AG10803 (cell line): ENCODE data around the gene SAP30L.

ENCODE experiments used
- DNase-seq: peaks from one replicate; pipeline ENCODE4 v3.0.0; 2010; ENCODE audit warnings: low read depth
- H3K4me3 ChIP-seq: 2 replicates; pipeline ENCODE4 v1.5.1; 2011; ENCODE audit warnings: mild to moderate bottlenecking, low read length, control low read depth
- CTCF ChIP-seq: conservative IDR thresholded peaks from 2 replicates; pipeline ENCODE4 v1.5.1; 2011; ENCODE audit warnings: mild to moderate bottlenecking, low read length, control low read depth, inconsistent platforms

SAP30L gene

DNA sequence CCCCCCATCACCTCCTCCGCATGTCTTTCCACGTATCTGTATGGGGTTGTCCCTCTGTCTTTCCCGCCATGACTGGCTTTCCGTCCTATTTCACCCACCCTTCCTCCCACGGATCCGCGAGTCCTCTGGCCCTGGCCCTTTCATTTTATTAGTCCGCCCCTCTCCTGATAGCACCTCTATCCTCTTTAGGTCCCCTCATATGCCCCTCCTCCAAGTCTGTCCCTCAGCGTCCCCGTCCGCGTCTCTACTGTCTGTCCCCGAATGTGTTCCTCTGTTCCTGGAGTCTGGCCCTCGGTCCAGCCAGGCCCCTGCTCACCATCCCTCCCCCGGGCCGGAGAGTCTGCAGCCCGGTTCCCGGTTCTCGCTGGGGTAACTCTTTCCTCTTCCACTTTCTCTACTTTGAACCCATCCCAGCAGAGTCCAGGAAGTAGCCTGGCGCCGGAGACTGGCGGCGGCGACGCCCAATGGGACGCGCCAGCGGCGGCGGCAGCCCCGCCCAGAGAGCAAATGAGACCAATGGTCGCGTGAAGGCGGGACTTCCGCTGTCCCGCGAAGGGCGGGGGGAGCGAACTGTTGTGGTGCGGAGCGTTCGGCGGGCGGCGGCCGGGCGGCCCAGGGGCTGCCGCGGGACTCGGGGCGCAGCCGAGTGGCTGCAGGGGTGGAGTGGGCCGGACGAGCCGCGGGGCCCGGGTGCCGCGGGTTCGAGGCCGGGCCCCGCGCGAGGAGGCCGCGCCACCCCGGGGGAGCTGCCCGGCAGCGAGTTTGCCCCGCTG lies at the start of gene SAP30L:
TSS of gene SAP30L (plus strand) at position 576 of the 773 bp plus-strand sequence. CDS start 608 bp downstream, outside the sequence.
- peak within 1 kb of the TSS; percentile 93 for H3K4me3 ChIP-seq
- DNase-seq = peak; percentile 93
- no peak for TF ChIP-seq CTCF

- no peak for DNase-seq
- no peak for TF ChIP-seq CTCF
- no peak overlapping the region for H3K4me3 ChIP-seq
Observed at GRCh38 chr5:154396128-154396527, 49.7 kb upstream of the SAP30L start.

GRCh38 chr5:154397652-154398406 lies 48.0 kb upstream of the SAP30L start:
- DNase-seq = no peak
- no peak overlapping the region for H3K4me3 ChIP-seq
- TF ChIP-seq CTCF = no peak

DNA sequence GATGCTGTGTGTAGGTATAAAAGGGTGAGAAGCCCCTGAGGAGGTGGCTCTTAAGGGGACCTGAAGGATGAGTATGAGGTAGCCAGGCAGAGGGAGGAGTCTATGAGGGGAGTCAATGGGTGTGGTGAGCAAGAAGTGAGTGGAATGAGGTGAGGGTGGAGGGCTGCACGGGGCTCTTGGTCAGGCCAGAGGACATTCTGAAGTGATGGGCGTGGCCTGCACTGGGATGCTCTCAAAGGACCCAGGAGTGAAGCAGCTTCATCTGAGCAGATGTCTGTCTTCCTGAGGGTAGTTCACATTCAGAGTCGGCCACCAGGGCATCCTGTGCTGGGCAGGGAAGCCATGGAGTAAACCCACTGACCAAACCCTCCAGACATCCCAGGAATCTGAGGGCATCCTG lies 45.1 kb upstream of the SAP30L start:
- H3K4me3 ChIP-seq = no peak overlapping the region
- DNase-seq = no peak
- no peak for TF ChIP-seq CTCF

- no peak overlapping the region for H3K4me3 ChIP-seq
- DNase-seq = no peak
- TF ChIP-seq CTCF = no peak
Observed at GRCh38 chr5:154401355-154401754, 44.4 kb upstream of the SAP30L start.

GRCh38 chr5:154401931-154402330 lies 43.9 kb upstream of the SAP30L start:
- TF ChIP-seq CTCF = no peak
- no peak overlapping the region for H3K4me3 ChIP-seq
- no peak for DNase-seq

GRCh38 chr5:154402611-154403010 lies 43.2 kb upstream of the SAP30L start:
- TF ChIP-seq CTCF = no peak
- no peak for DNase-seq
- H3K4me3 ChIP-seq = no peak overlapping the region
